TTC549 (cell line): ENCODE data around the gene RHBDF2.

Source experiments
- FAIRE-seq: peaks from 2 replicates; lab custom pipeline; 2012; peaks lifted over from hg19 to GRCh38; lab: Jason Lieb, UNC

Gene RHBDF2

DNA sequence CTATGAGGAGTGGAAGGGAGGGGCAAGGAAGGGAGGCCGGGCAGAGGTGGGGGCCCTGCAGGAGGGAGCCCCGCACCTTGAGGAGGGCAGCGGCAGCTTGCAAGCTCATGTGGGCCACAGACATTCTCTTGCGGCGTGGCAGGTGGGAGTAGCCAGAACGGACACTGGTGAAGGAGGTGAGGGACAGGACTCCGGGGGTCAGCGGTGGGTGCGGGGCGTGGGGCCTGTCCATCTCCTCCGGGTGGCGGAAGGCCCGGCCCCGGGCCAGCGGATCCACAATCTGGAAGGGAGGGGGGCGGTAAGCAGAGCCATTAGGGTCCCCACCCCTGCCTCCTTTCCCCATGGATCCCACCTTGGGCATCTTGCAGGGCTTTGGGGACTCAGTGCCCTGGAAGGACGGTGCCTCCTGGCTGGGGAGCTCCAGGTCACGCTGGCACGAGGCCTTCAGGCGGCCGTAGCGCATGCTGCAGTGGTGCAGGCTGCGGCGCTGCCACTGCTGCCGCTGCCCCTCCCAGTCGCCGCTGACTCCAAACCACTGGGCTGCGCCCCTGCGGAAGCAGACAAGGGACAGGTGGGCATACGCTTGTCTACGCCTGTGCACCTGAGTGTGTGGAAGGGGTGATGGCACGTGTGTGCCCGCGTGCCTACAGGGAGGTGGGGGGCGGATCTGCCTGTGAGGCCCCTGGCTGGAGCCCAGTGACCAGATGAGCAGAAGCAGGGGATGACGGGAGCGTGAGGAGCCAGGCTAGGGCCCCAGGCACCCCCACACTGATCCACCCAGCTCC lies 22.3 kb downstream of the RHBDF2 start:
- no peak for FAIRE-seq

DNA sequence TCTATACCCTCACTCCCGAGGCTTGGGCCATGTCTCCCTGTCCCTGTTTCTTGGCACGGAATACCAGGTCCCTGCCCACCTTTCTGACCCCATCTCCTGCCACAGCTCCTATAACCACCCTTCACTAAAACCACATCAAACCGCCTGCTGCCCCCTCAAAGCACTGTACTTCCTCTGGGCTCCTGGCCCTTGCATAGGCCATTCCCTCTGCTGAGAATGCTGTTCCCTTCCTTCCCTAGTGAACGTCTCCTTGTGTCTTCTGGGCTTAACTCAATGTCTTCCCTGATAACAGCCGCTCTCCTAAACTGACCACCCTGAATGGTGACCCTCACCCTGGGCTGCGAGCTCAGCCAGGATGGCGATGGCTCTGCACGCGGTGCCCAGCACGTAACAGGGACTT lies 23.1 kb downstream of the RHBDF2 start:
- no peak for FAIRE-seq

DNA sequence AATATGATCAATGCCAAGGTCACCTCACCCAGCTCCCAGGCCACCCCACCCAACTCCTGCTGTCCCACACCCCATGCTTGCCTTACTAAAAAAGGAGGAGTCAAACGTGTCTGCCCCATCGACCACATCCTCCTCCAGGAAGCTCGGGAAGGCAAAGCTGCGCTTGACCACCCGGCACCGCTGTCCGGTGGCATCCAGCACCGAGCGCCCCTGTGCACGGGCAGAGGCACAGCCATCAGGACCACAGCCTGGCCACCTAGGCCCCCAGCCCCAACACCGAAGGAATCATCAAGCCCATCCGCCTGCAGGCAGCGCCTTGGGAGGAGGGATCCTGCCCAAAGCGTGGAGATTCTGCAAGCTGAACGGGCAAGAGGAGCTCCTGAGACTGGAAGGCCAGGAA lies 23.6 kb downstream of the RHBDF2 start:
- no peak for FAIRE-seq

DNA sequence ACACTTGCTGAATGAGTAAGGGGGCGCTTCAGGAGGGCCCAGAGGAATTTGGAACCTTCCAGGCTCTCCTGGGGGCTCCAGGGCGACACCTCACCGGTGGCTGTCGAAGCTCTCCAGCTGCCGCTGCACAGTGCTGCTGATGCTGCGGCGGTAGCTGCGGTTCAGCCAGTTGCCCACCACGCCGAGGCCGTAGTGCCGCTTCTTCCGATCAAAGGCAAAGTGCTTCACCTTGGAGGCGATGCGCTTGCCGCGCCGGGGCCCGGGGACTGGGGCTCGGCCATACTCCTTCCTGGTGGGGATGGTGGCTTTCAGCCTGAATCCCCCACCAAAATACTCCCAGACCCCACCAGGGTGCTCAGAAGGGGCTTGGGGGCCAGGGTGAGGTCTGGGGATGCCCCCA lies 24.5 kb downstream of the RHBDF2 start:
- no peak for FAIRE-seq

DNA sequence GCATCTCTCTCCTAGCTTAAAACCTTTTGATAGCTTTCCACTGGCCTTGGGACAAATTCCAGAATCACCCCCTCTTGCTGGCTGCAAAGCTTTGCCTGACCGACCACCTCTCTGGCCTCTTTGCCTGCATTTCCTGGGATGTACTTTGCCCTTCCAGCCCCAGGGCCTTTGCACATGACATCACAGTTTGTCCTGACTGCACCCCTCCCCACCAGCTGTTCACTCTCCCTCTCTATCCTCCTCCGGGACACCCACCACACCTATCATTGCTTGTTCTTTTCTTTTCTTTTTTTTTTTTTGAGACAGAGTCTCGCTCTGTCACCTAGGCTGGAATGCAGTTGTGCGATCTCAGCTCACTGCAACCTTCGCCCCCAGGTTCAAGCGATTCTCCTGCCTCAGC lies 25.9 kb downstream of the RHBDF2 start:
- FAIRE-seq: no peak

DNA sequence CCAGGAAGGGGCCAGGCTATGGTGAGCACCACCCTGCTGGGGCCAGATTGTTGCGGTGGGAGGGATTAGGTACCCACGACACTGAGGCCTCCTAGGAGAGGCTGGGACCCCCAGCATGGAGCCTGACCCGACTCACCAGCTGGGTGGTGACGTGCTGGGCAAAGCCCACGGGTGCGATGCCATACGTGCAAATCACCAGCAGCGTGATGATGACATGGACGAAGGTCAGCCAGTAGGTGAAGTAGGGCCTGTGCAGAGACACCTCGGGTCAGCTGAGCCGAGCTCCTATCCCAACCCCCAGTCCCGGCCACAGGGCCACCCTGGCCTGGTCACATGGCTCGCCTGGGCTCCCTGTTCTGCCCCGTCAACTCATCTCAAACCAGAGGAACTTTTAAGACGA lies 26.3 kb downstream of the RHBDF2 start:
- FAIRE-seq: no peak

DNA sequence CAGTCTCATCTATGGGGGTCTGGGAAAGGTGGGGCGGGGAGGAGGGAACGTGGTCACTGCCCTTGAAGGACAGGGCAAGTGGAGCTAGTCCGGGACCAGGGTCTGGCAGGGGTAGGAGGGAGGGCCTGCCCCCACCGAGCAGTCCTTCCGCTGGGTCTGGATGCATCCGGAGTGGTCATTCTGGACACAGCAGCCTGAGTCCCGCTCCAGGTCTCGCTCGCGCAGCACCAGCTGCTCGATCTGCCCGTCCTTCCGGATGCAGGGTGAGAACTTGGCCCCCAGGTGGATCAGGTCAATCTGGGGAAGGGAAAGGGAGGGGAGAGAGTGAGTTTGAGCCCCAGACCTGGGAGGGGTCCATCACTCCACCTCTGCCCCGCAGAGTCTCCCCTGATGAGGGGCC lies 27.0 kb downstream of the RHBDF2 start:
- no peak for FAIRE-seq

DNA sequence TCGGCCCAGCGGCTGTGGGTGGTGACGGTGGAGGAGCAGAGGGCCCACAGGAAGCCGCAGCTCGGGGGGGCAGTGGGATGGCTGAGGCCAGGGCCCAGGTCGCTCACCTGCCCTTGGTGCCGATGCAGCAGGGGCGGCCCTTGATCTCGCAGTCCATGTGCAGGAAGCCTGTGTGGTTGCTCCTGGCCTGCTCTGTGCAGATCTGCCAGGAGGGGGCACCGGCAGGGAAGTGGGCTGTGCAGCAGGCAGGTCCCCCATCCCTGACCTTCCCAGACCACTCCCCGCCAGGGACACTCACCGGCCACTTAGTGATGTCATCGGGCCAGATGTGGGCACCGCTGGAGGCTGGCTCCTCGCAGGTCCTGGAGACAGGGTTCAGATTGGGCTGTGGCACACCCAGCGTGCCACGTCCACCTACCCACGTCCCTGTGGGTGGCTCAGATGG lies 27.7 kb downstream of the RHBDF2 start:
- no peak for FAIRE-seq

DNA sequence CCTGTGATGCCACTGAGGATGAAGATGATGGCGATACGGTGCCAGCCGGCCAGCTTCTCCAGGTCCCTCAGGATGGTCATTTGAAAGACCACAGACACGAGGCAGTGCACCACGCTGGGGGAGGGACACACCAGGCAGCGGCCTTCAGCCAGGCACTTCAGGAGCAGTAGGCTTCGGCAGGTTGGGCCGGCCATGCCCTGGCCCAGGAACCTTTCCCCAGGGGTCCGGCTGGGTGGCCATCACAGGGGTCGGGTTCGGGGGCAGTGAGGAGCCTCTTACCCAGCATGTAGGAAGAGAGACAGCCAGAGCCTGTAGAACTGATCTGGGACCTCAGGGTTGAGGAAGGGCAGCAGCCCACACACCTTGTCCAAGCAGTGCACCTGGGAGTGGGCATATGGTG lies 28.5 kb downstream of the RHBDF2 start:
- no peak for FAIRE-seq

DNA sequence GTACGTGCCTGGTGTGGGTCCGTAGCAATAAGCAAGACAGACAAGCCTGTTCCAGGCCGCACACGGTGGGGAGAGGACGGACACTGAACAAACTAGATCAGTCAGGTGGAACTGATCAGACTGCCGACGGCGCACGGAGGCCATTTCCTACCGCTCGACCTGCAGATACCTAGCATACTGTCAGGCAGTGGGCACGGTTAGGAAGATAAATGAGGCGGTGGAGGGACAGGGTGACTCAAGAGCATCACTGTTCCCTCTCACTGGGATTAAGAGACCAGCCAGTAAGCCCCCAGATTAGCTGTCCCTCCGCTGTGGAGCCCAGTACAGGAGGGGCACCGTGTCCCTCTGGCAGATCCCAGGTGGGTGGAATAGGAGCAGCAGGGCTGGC lies 29.0 kb downstream of the RHBDF2 start:
- FAIRE-seq: no peak

DNA sequence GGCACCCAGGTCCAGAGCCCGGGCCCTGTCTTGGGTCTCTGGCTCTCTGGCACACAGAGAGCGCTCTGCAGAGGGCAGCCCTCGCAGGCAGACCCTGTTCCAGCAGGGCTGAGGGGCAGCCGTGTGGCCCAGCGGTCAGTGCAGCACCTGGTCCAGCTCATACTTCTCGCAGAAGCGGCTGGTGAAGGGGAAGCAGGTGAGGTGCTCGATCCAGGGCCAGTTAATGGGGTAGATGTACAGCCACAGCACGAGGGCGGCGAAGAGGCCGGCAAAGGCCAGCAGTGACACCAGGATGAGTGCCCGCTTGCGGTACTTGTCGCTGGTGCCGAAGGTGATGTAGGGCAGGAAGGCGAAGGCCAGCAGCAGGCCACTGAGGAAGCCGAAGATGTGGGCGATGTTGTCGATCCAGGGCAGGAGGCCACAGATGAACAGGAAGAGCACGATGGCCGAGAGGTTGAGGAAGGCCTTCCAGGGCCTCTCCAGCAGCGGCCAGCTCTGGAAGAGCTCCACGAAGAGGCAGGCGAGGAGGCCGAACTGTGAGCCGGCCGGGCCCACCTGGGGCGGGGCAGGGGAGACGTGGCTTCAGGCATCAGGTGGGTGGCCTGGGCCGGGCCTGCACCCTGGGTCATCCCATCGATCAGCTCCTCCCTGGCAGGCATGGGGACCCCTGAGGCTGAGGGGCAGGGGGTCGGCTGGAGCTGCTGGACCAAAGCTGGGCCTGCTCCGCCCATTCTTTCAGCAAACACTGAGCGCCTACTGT lies 29.5 kb downstream of the RHBDF2 start:
- FAIRE-seq: no peak

DNA sequence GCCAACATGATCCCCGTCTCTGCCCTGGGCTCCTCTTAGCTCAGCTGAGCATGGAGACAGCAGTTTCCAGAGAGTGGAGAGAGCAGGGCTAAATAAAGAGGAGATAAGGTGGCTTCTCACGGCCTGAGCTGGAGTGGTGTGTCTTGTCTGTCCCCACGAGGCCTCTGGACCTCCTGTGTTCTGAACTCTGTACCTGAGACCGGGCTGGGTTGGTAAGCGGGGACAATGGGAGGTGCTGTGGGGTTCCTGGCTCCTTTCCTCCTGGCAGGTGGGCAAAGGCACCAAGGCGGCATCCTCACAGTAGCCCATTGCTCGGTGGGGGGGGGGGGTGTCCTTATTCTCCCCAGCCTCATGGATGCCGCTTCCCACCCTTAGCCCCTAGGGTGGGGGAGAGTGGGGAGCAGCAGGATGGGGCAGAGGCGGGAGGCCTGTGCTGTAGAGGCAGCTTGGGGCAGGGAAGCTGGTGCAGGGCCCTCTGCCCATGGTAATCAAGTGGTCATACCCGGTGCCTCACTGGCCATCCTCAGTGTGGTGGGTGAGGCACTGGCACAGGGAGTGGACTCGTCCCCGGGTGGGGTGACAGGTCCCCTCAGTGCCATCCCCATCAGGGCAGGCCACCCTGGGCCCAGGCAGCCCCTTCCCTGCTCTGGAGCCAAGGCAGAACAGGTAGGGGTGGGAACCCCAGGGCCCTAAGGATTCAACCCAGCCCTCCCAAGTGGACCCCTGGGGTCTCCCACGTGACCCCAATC lies 31.1 kb downstream of the RHBDF2 start:
- no peak for FAIRE-seq

DNA sequence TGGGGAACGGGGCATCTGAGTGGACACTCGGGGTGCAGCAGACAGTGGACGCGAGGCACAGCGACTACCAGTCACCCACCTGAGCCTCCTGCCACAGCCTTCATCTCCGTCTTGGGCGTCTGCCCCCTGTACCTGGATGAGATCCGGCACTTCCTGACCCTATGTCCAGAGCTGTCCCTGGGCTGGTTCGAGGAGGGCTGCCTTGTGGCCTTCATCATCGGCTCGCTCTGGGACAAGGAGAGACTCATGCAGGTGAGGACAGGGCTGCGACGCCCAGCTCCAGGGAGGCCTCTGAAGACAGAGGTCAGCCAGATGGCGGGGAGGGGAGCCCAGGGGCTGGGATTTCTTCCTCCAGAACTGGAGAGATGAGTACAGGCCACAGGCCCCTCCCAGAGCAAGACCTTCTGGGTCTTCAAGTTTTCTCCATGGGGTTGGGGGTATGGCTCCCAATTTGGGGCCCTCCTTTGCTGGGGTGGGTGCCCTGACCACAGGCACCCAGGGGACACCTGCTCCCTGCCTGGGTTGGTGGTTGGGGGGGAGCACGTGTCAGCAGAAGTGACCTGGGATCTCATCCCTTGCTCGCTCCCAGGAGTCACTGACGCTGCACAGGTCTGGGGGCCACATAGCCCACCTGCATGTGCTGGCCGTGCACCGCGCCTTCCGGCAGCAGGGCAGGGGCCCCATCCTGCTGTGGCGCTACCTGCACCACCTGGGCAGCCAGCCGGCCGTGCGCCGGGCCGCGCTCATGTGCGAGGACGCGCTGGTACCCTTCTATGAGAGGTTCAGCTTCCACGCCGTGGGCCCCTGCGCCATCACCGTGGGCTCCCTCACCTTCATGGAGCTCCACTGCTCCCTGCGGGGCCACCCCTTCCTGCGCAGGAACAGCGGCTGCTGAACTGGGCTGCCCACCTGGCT lies 31.9 kb downstream of the RHBDF2 start:
- FAIRE-seq: no peak

DNA sequence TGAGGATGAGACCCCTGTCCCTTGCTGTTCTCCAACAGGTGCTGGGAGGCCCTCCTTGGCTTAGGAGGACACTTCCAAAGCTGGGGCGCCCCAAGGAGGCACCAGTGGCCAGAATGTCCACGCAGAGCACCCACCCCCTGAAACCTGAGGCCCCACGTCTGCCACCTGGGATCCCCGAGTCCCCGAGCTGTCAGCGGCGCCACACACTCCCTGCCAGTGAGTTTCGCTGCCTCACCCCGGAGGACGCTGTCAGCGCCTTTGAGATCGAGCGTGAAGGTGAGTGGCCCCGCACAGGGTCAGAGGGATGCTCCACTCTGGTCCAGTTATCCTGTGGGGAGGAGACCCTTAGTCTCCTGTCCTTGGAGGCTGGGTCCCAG lies 32.6 kb downstream of the RHBDF2 start:
- no peak for FAIRE-seq

DNA sequence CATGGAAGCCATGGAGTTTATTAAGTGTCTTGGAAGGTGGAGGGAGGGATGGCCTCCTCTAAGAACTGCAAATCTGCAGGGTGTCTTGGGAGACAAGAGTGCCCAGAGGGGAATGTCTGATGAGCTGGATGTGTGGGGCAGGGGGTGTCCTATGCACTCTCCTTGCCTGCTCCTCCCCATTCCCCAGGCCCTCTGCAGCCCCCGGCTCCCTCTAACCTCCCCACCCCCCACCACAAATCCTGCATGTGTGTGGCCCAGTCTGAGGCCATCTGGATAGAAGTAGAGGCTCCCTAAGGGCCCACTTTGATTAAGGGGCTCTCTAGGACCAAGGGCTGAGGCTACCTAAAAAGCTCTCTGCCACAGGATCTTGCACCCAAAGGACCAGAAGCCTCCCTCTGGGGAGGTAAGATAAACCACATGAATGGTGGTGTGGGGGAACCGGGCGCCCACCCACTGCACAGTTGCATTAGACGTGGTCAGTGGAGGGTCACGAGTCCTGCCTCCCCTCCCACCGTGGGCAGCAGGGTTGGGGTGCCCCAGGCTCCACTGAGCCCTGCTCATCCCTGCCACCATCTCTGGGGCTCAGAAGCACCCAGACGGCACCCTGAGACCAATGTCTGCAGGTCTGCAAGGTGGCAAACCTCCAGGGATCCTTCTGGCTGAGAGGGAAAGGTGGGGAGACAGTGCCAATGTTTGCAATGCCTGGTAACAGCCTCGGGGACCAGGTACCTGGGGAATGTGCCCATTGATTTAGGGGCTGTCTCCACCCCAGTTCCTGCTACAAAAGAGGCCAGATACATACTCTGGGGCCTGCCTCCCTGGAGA lies 33.2 kb downstream of the RHBDF2 start:
- no peak for FAIRE-seq

DNA sequence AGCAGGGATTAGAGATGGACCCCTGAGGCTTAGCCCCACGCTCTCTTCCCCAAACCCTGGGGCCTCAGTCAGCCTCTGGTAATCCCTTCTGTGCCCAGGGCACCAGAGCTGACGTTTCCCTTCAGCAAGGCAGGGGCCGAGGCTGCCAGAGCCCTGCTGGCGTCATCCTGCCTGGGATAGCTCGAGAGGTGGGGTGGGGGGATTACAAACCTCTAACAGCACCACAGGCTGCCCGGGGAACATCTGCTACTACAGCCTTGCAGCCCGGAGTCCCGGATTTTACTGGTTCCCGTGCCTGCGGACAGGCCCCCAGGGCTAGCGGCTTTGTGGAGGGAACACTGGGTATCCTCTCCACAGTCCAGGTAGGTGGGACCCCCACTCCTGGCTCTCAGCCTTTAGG lies 33.9 kb downstream of the RHBDF2 start, which contains the start of gene AANAT:
Gene AANAT, plus strand, starts transcription at position 238 of the 400 bp plus-strand sequence. CDS start 1,144 bp downstream, outside the sequence.
- FAIRE-seq: no peak

DNA sequence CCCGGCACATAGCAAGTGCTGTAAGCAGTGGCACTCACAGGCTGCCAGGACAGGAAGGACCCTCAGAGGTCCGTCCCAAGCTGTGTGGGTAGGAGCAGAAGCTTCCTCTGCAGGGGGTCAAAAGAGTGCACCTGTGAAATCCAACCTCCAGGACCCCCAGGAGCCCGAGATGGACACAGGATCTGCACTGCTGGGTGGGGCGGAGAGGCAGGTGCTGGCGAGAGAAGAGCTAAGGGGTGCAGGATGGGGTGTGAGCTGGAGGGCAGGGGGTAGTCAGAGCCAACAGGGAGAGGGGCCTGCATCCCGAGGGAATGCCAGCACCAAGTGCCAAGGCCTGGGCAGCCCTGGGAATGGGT lies 34.5 kb downstream of the RHBDF2 start:
- no peak for FAIRE-seq

DNA sequence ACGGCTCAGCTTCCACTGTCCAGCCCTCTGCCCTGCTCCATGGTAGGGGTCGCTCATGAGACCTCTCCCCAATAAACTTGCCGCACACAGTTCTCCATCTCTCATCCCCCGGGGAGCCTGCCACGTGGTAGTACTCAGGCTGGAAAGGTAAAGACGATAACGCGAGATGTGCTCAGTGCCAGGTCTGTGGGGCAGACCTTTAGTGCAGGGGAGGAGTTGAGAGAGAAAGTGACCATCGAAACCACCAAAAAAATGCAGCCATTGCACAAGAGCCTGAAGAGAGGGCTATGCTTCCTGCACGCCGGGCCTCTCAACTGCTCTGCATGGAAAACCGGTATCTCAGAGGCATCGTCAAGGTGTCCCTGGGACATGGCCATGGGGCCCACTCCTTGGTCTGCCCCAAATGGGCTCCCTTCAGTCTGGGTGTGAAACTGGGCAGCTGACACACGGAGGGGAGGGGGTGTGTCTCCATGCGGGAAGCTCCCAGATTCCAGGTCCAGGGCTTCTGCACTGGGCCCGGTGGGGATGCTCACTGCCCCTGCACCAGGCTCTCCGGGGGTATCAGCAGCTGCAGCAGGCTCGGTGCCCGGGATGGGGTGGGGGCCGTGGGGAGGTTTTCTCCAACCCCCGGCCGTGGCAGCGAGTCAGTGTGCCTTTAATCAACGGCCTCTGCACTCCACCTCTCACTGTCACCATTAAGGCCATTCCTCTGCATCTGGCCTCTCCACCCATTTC lies 38.5 kb downstream of the RHBDF2 start:
- no peak for FAIRE-seq

DNA sequence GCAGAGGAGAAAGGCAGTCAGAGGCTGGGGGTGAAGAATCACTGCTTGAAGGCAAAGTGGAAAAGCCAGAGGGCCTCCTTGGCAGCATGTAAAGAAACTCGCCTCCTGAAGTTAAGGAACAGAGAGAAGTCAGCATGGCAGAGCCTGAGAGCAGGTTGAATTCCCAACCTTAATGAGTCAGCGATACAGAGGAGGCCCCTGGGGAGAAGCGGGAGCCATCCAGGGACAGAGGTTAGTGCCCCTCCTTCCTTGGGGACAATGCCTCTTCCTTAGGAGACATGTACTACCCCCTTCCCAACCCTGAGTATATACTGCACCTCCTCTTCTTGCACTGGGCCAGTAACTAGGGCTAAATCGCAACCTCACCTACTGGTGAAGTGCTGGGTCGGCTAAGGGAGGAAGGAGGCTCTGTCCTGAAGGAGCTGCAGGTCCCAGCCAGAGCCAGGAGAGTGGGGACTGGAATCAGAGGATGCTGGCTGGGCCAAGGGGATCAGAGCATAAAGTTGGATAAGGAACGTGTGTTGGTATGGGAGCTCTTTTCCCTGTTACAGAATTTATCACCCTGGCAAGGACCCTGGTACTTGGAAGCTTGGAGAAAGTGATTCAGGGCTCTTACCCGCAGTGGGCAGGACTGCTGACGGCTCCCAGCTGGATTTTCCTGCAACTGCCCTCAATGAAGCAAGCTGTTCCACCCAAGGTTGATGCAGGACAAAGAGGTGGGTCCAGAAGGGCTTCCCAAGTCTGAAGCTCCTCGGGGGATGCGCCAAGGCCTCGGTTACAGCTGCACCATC lies 39.3 kb downstream of the RHBDF2 start:
- no peak for FAIRE-seq

DNA sequence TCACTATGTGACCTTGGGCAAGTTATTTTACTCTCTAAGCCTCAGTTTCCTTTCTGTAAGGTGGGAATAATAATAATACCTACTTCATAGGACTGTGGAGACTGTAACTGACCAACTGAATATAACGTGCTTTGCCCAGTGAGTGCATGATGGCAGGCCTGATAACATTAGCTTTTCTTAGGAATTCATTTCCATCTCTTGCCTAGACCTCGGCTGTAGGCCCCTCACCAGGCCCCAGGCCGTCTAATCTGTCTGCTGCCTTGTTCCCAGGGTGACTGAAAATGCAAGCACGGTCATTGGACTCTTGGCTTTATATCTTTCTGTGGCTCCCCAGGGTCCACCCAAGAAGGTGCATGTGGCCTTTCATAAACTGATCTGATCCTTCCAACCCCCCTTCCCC lies 41.5 kb downstream of the RHBDF2 start:
- no peak for FAIRE-seq
